Measurements from ENCODE around the gene FAM184B.

- no peak for TF ChIP-seq CTCF (IDR thresholded peaks at IDR 0.05)
- TF ChIP-seq EZH2 (IDR thresholded peaks at IDR 0.05): no peak
- no peak for TF ChIP-seq EZH2phosphoT487 (IDR thresholded peaks at IDR 0.05)
Measured at GRCh38 chr4:17662694-17663093, 118.7 kb downstream of the FAM184B start.

Data from neural progenitor cell (in vitro differentiated cells).